Suprapubic skin (tissue), 4 donors: Measurements from ENCODE around the gene RPS6KA2.

ENCODE experiments used
- EP300 ChIP-seq: sonication (generic); formaldehyde crosslinking; IDR thresholded peaks from one replicate; pipeline ENCODE4 v1.6.1; 2017; ENCODE audit warnings: antibody characterized with exemption
- POLR2AphosphoS5 ChIP-seq, 3 donors: sonication (generic); formaldehyde crosslinking; IDR thresholded peaks; one replicate each; pipeline ENCODE4 v1.6.1; 2017; ENCODE audit warnings: antibody characterized with exemption in 3 of 3
- TF ChIP-seq, protein P1 (sequence below), 2 donors: fragments of 200-600 bp in 1 of 2; fragments of 450-650 bp in 1 of 2; sonication (generic) in 1 of 2; IDR thresholded peaks; one replicate each; pipeline ENCODE4 v1.5.1; 2016 to 2019; ENCODE audit warnings: antibody characterized with exemption in 2 of 2, mild to moderate bottlenecking in 1 of 2, moderate library complexity in 1 of 2

DNA sequence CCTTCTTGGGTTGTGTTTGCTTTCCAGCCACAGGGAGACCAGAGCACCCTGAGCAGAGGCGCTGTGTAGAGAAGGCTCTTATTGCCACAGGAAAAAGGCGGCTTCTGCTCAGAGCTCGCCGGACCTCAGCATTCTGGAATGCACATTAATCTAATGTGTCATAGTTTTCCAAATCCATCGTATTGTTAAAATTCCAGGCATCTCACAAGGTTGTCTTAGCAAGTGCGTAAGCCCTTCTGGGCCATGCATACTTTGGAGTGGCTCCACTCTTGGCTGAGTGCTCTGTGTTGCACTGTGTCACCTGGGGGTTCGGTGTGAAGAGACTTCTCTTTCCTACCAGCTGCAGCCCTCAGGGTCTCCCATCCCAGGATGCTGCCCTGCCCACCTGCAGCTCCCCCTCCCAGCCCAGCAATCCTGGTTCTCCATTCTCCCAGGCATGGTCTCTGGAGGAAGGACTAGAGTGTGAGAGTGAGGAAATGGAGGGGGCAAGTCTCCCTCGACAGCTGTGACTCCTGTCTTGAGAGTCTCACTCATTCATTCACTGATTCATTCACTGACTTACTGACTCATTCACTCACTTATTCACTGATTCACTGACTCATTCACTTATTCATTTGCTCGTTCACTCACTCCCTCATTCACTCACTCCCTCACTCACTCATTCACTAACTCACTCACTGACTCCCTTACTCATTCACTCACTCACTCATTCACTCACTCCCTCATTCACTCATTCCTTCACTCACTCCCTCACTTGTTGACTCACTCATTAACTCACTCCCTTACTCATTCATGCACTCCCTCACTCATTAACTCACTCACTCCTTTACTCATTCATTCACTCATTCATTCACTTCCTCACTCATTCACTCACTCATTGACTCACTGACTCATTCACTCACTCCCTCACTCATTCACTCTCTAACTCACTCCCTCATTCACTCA is 160.6 kb downstream of the RPS6KA2 start:
- TF ChIP-seq, protein P1, sequence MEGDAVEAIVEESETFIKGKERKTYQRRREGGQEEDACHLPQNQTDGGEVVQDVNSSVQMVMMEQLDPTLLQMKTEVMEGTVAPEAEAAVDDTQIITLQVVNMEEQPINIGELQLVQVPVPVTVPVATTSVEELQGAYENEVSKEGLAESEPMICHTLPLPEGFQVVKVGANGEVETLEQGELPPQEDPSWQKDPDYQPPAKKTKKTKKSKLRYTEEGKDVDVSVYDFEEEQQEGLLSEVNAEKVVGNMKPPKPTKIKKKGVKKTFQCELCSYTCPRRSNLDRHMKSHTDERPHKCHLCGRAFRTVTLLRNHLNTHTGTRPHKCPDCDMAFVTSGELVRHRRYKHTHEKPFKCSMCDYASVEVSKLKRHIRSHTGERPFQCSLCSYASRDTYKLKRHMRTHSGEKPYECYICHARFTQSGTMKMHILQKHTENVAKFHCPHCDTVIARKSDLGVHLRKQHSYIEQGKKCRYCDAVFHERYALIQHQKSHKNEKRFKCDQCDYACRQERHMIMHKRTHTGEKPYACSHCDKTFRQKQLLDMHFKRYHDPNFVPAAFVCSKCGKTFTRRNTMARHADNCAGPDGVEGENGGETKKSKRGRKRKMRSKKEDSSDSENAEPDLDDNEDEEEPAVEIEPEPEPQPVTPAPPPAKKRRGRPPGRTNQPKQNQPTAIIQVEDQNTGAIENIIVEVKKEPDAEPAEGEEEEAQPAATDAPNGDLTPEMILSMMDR (IDR thresholded peaks at IDR 0.05) = no peak
- TF ChIP-seq EP300 = no peak
- TF ChIP-seq POLR2AphosphoS5 (IDR thresholded peaks at IDR 0.05) = no peak
